Mucosa of descending colon (tissue), 3 donors: Measurements from ENCODE around the gene SNX13. TPM values are rescaled to one million over a fixed set of nuclear protein-coding genes. Genes with fewer than 3 reads are reported as not detected.

Experiments
- ATAC-seq: fragments of 200-7000 bp; cut with Tn5 transposase; one replicate; pipeline ENCODE4 v1.9.1; 2020; ENCODE audit warnings: mild to moderate bottlenecking, moderate library complexity
- DNase-seq, 3 donors: peaks; one replicate each; pipeline ENCODE4 v3.0.0-alpha.2; 2020
- H3K36me3 ChIP-seq: fragments of 200-600 bp; one replicate; pipeline ENCODE4 v1.8.0; 2021; ENCODE audit warnings: low read depth, mild to moderate bottlenecking
- H3K4me1 ChIP-seq: fragments of 200-600 bp; one replicate; pipeline ENCODE4 v1.8.0; 2021; ENCODE audit warnings: low read depth, mild to moderate bottlenecking
- H3K4me3 ChIP-seq: fragments of 200-600 bp; one replicate; pipeline ENCODE4 v1.8.0; 2021; ENCODE audit warnings: mild to moderate bottlenecking
- H3K9me3 ChIP-seq: fragments of 200-600 bp; one replicate; pipeline ENCODE4 v1.8.0; 2021; ENCODE audit warnings: mild to moderate bottlenecking
- CTCF ChIP-seq: fragments of 200-600 bp; IDR thresholded peaks from one replicate; pipeline ENCODE4 v1.8.0; 2022; ENCODE audit warnings: antibody characterized with exemption, mild to moderate bottlenecking
- intact Hi-C, 2 donors: fragments of 100-400 bp; cut with DNase I in 1 of 2; cut with micrococcal nuclease in 1 of 2; formaldehyde crosslinking; loops; one replicate each; pipeline versions ENCODE4 v1.11.0 to v1.11.1; 2022; cut with DNase I, micrococcal nuclease
- total RNA-seq, 3 donors: library from RNA; stranded (reverse); fragmentation: NEBNext Ultra II Directional in 2 of 3; extraction: Animal tissue kit (Norgen Biotek cat#: 25700) in 2 of 3; gene quantifications; one replicate each; pipeline versions ENCODE4 v1.2.1 to v1.2.4, GENCODE V29; 2021 to 2023
- donor health status: DM: no; HTN: no; CAD: no; lungs with moderate emphysema.
- donor health status: DM: no; HTN: no; CAD: no.
- donor health status: DM: no; HTN: yes; CAD: no.

The SNX13 gene
- total RNA-seq, 3 donors from 2014 or later = 72.2 to 89.4 (median 72.6) TPM

GRCh38 chr7:17939606-17940301, 540 bp downstream of the SNX13 start:
- no peak for TF ChIP-seq CTCF
- Histone ChIP-seq H3K36me3 (no peaks in the 10 kb centered on the region), H3K9me3 (no peaks in the 10 kb centered on the region), H3K4me1 (peaks cover 15% of the 10 kb centered on the region), H3K4me3 (peak overlapping the region; percentile 79)
- intact Hi-C loops = no loop called here
- ATAC-seq = peak; percentile 70
- DNase-seq = peak; percentile 60 to 74 (median 72)

- Histone ChIP-seq H3K9me3 (no peaks in the 10 kb centered on the region), H3K36me3 (no peaks in the 10 kb centered on the region), H3K4me3 (peak overlapping the region; percentile 79), H3K4me1 (peaks cover 15% of the 10 kb centered on the region)
- TF ChIP-seq CTCF = no peak
- DNase-seq (peak in 1 of 3 donors; percentile 23), ATAC-seq (peak; percentile 9)
- intact Hi-C loops = no loop called here
Observed at GRCh38 chr7:17939211-17939605, 1.1 kb downstream of the SNX13 start.

GRCh38 chr7:17937506-17938120, 2.7 kb downstream of the SNX13 start:
- intact Hi-C loops = no loop called here
- DNase-seq (no peak), ATAC-seq (no peak)
- Histone ChIP-seq H3K9me3 (no peaks in the 10 kb centered on the region), H3K4me1 (peaks cover 20% of the 10 kb centered on the region), H3K36me3 (no peaks in the 10 kb centered on the region), H3K4me3 (no peak overlapping the region)
- TF ChIP-seq CTCF = no peak

- Histone ChIP-seq H3K36me3 (no peaks in the 10 kb centered on the region), H3K9me3 (no peaks in the 10 kb centered on the region), H3K4me3 (no peak overlapping the region), H3K4me1 (peaks cover 20% of the 10 kb centered on the region)
- no peak for DNase-seq
- no peak for TF ChIP-seq CTCF
- no peak for ATAC-seq
- intact Hi-C loops = no loop called here
Observed at GRCh38 chr7:17936321-17936720, 4.0 kb downstream of the SNX13 start.

- DNase-seq = no peak
- TF ChIP-seq CTCF = no peak
- ATAC-seq = no peak
- Histone ChIP-seq H3K9me3 (no peaks in the 10 kb centered on the region), H3K4me1 (peaks cover 20% of the 10 kb centered on the region), H3K4me3 (no peak overlapping the region), H3K36me3 (no peaks in the 10 kb centered on the region)
- intact Hi-C loops = no loop called here
Observed at GRCh38 chr7:17934612-17935240, 5.6 kb downstream of the SNX13 start.
